C4-2B (cell line): ENCODE data around the gene SHC1.

Experiments
- ZFX ChIP-seq: fragments of 450-650 bp; IDR thresholded peaks from 2 replicates; pipeline ENCODE4 v1.6.1; 2017
- TF ChIP-seq, protein P1 (sequence below): fragments of 450-650 bp; conservative IDR thresholded peaks from 2 replicates; pipeline ENCODE4 v1.5.1; 2017; ENCODE audit warnings: mild to moderate bottlenecking

DNA sequence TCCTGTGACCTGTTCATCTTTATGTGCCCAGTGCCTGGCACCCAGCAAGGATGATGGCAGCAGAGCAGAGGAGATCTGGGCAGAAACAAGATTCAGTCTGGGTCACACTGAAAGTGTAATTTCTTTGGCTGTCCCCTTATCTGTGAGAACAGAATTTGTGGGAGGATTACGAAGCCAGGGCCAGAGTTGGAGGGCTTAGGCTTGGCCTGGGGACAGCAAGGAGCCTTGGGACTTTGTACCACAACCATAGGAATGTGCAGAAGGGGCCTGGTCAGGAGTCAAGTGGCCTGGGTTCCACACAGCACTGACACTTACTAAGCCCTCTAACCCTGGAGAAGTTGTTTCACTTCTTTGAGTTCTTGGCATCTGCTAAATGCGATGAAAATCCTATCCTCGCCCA lies 46.9 kb downstream of the SHC1 start:
- TF ChIP-seq, protein P1, sequence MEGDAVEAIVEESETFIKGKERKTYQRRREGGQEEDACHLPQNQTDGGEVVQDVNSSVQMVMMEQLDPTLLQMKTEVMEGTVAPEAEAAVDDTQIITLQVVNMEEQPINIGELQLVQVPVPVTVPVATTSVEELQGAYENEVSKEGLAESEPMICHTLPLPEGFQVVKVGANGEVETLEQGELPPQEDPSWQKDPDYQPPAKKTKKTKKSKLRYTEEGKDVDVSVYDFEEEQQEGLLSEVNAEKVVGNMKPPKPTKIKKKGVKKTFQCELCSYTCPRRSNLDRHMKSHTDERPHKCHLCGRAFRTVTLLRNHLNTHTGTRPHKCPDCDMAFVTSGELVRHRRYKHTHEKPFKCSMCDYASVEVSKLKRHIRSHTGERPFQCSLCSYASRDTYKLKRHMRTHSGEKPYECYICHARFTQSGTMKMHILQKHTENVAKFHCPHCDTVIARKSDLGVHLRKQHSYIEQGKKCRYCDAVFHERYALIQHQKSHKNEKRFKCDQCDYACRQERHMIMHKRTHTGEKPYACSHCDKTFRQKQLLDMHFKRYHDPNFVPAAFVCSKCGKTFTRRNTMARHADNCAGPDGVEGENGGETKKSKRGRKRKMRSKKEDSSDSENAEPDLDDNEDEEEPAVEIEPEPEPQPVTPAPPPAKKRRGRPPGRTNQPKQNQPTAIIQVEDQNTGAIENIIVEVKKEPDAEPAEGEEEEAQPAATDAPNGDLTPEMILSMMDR = no peak
- no peak for TF ChIP-seq ZFX
